Measurements from ENCODE around the gene LDLRAD4. TPM values are rescaled to one million over a fixed set of nuclear protein-coding genes. Genes with fewer than 3 reads are reported as not detected.

LDLRAD4 gene
- total and polyA plus RNA-seq, 5 donors from 2014 or later: 42.4 to 207 (median 49.8) TPM

GRCh38 chr18:13587001-13587400 lies 368.4 kb downstream of the LDLRAD4 start:
- Histone ChIP-seq H3K27me3 (ENCODE audit: control insufficient read depth, insufficient read depth, low read length) (no peaks in the 10 kb centered on the region), H3K27ac (ENCODE audit: insufficient read depth, low read length, poor library complexity, severe bottlenecking) (no peak overlapping the region), H3K4me3 (ENCODE audit: low read depth, low read length) (no peak overlapping the region), H3K9me3 (ENCODE audit: control insufficient read depth in 2 of 2, low read length in 2 of 2) (no peaks in the 10 kb centered on the region), H3K36me3 (ENCODE audit: control insufficient read depth, insufficient read depth, low read length) (peaks cover 16% of the 10 kb centered on the region), H3K4me1 (ENCODE audit: control insufficient read depth, insufficient read depth, low read length, poor library complexity, severe bottlenecking) (peaks cover 20% of the 10 kb centered on the region)
- H3K27ac Mint-ChIP-seq: peak overlapping the region in 2 of 3 donors; percentile 36 to 75
- peaks cover 0 to 5% (median 0%) of the 10 kb centered on the region in 7 donors for H3K9me3 Mint-ChIP-seq
- H3K4me3 Mint-ChIP-seq: no peak overlapping the region
- peaks cover 19 to 84% (median 67%) of the 10 kb centered on the region in 4 donors for H3K4me1 Mint-ChIP-seq
- DNase-seq: no peak
- ATAC-seq (ENCODE audit: low read depth in 2 of 2): no peak
- no peaks in the 10 kb centered on the region for H3K27me3 Mint-ChIP-seq
- peaks cover 20% of the 10 kb centered on the region for H3K36me3 Mint-ChIP-seq

- H3K27me3 ChIP-seq (ENCODE audit: control insufficient read depth, insufficient read depth, low read length): no peaks in the 10 kb centered on the region
- H3K4me3 Mint-ChIP-seq: no peak overlapping the region
- no peak overlapping the region for H3K27ac ChIP-seq (ENCODE audit: insufficient read depth, low read length, poor library complexity, severe bottlenecking)
Measured at GRCh38 chr18:13587477-13587876, 368.9 kb downstream of the LDLRAD4 start.

GRCh38 chr18:13587937-13588336 lies 369.4 kb downstream of the LDLRAD4 start:
- peak overlapping the region in 2 of 3 donors; percentile 2 to 53 for H3K27ac Mint-ChIP-seq
- H3K9me3 Mint-ChIP-seq: peaks cover 0 to 8% (median 0%) of the 10 kb centered on the region in 7 donors
- no peaks in the 10 kb centered on the region for H3K9me3 ChIP-seq (ENCODE audit: control insufficient read depth in 2 of 2, low read length in 2 of 2)
- no peaks in the 10 kb centered on the region for H3K27me3 Mint-ChIP-seq
- peaks cover 21% of the 10 kb centered on the region for H3K4me1 ChIP-seq (ENCODE audit: control insufficient read depth, insufficient read depth, low read length, poor library complexity, severe bottlenecking)
- H3K4me3 Mint-ChIP-seq: peak overlapping the region in 1 of 4 donors; percentile 1
- no peak overlapping the region for H3K4me3 ChIP-seq (ENCODE audit: low read depth, low read length)
- H3K27ac ChIP-seq (ENCODE audit: insufficient read depth, low read length, poor library complexity, severe bottlenecking): no peak overlapping the region
- peaks cover 24 to 88% (median 69%) of the 10 kb centered on the region in 4 donors for H3K4me1 Mint-ChIP-seq
- H3K36me3 Mint-ChIP-seq: peaks cover 20% of the 10 kb centered on the region
- peaks cover 16% of the 10 kb centered on the region for H3K36me3 ChIP-seq (ENCODE audit: control insufficient read depth, insufficient read depth, low read length)
- DNase-seq: no peak
- H3K27me3 ChIP-seq (ENCODE audit: control insufficient read depth, insufficient read depth, low read length): no peaks in the 10 kb centered on the region
- ATAC-seq (ENCODE audit: low read depth in 2 of 2): no peak

More at GRCh38 chr18:13587477-13587876, 368.9 kb downstream of the LDLRAD4 start:
- Histone ChIP-seq H3K9me3 (ENCODE audit: control insufficient read depth in 2 of 2, low read length in 2 of 2) (no peaks in the 10 kb centered on the region), H3K36me3 (ENCODE audit: control insufficient read depth, insufficient read depth, low read length) (peaks cover 16% of the 10 kb centered on the region), H3K4me3 (ENCODE audit: low read depth, low read length) (no peak overlapping the region), H3K4me1 (ENCODE audit: control insufficient read depth, insufficient read depth, low read length, poor library complexity, severe bottlenecking) (peaks cover 21% of the 10 kb centered on the region)
- Mint-ChIP-seq H3K27me3 (no peaks in the 10 kb centered on the region), H3K4me1 (peaks cover 24 to 87% (median 69%) of the 10 kb centered on the region in 4 donors), H3K27ac (peak overlapping the region; percentile 2 to 75 (median 53)), H3K36me3 (peaks cover 20% of the 10 kb centered on the region), H3K9me3 (peaks cover 0 to 8% (median 0%) of the 10 kb centered on the region in 7 donors)
- DNase-seq (no peak), ATAC-seq (ENCODE audit: low read depth in 2 of 2) (no peak)

DNA sequence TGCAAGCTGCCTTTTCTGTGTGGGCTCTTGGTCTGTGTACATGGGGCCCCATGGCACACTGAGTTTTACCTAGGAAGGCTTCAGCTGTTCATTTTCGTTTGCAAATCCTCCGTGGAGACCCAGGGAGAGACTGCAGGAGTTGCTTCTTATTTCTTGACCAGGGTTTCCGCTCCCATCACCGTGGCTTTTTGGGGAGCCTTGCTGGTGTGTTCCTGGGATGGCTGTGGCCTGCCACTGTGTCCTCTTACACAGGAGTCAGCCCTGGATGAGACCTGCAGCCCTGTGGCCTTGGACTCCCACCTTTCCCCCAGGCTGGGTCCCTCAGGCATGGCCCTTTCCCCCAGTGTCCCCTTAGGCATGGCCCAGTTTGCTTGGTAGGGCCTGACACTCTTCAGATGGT lies 370.8 kb downstream of the LDLRAD4 start:
- Mint-ChIP-seq H3K4me3 (peak overlapping the region in 1 of 4 donors; percentile 65), H3K27ac (peak overlapping the region; percentile 67 to 76 (median 70)), H3K27me3 (no peaks in the 10 kb centered on the region), H3K36me3 (peaks cover 25% of the 10 kb centered on the region), H3K4me1 (peaks cover 28 to 89% (median 71%) of the 10 kb centered on the region in 4 donors), H3K9me3 (peaks cover 0 to 9% (median 1%) of the 10 kb centered on the region in 7 donors)
- H3K4me3 ChIP-seq (ENCODE audit: low read depth, low read length): no peak overlapping the region
- no peaks in the 10 kb centered on the region for H3K27me3 ChIP-seq (ENCODE audit: control insufficient read depth, insufficient read depth, low read length)
- H3K4me1 ChIP-seq (ENCODE audit: control insufficient read depth, insufficient read depth, low read length, poor library complexity, severe bottlenecking): peaks cover 21% of the 10 kb centered on the region
- no peaks in the 10 kb centered on the region for H3K9me3 ChIP-seq (ENCODE audit: control insufficient read depth in 2 of 2, low read length in 2 of 2)
- DNase-seq (no peak), ATAC-seq (ENCODE audit: low read depth in 2 of 2) (no peak)
- peaks cover 12% of the 10 kb centered on the region for H3K36me3 ChIP-seq (ENCODE audit: control insufficient read depth, insufficient read depth, low read length)
- H3K27ac ChIP-seq (ENCODE audit: insufficient read depth, low read length, poor library complexity, severe bottlenecking): no peak overlapping the region

DNA sequence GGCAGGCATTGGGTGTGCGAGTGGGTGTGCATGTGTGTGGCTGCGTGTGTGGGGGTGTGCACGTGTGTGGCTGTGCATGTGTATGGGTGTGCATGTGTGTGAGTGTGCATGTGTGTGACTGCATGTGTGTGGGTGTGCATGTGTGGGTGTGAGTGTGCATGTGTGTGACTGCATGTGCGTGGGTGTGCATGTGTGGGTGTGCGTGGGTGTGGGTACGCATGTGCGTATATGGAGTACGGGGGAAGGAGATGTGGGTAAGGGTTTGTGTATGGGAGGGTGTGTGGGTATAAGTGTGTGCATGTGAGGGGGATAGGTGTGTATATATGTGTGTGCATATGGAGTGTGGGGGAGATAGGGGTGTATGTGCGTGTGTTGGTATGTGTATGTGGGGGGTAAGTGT lies 371.4 kb downstream of the LDLRAD4 start:
- Histone ChIP-seq H3K4me1 (ENCODE audit: control insufficient read depth, insufficient read depth, low read length, poor library complexity, severe bottlenecking) (peaks cover 21% of the 10 kb centered on the region), H3K36me3 (ENCODE audit: control insufficient read depth, insufficient read depth, low read length) (peaks cover 6% of the 10 kb centered on the region), H3K27ac (ENCODE audit: insufficient read depth, low read length, poor library complexity, severe bottlenecking) (no peak overlapping the region), H3K27me3 (ENCODE audit: control insufficient read depth, insufficient read depth, low read length) (no peaks in the 10 kb centered on the region), H3K9me3 (ENCODE audit: control insufficient read depth in 2 of 2, low read length in 2 of 2) (peaks cover 0 to 2% of the 10 kb centered on the region in 2 experiments), H3K4me3 (ENCODE audit: low read depth, low read length) (no peak overlapping the region)
- peaks cover 28 to 83% (median 66%) of the 10 kb centered on the region in 4 donors for H3K4me1 Mint-ChIP-seq
- H3K27me3 Mint-ChIP-seq: no peaks in the 10 kb centered on the region
- H3K4me3 Mint-ChIP-seq: peak overlapping the region in 1 of 4 donors; percentile 65
- DNase-seq: no peak
- H3K27ac Mint-ChIP-seq: peak overlapping the region in 1 of 3 donors; percentile 76
- H3K36me3 Mint-ChIP-seq: peaks cover 25% of the 10 kb centered on the region
- no peak for ATAC-seq (ENCODE audit: low read depth in 2 of 2)
- H3K9me3 Mint-ChIP-seq: peaks cover 0 to 9% (median 4%) of the 10 kb centered on the region in 7 donors

DNA sequence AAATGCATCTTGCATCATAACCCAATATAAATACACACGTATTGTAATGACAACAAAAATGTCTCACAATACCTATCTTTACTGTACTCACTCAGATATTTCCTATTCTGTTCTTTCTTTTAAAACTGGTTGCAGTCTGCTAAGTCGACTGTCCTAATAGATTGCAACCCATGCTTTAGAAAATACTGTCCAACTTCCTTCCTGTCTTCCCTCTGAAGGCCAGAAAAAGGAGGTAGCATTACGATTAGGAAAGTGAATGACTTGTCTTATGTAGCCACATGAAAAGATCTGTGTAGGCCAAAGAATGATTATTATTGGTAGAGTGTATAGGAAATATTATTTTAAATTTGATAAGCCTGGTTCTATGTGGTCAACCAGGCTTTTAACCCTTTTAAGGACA lies 373.7 kb downstream of the LDLRAD4 start:
- Mint-ChIP-seq H3K9me3 (peaks cover 1 to 32% (median 20%) of the 10 kb centered on the region in 7 donors), H3K27me3 (no peaks in the 10 kb centered on the region), H3K4me1 (peaks cover 41 to 62% (median 50%) of the 10 kb centered on the region in 4 donors), H3K27ac (peak overlapping the region in 2 of 3 donors; percentile 65 to 72), H3K4me3 (peak overlapping the region in 1 of 4 donors; percentile 23), H3K36me3 (peaks cover 36% of the 10 kb centered on the region)
- Histone ChIP-seq H3K4me3 (ENCODE audit: low read depth, low read length) (no peak overlapping the region), H3K27ac (ENCODE audit: insufficient read depth, low read length, poor library complexity, severe bottlenecking) (no peak overlapping the region), H3K36me3 (ENCODE audit: control insufficient read depth, insufficient read depth, low read length) (peaks cover 2% of the 10 kb centered on the region), H3K27me3 (ENCODE audit: control insufficient read depth, insufficient read depth, low read length) (no peaks in the 10 kb centered on the region), H3K4me1 (ENCODE audit: control insufficient read depth, insufficient read depth, low read length, poor library complexity, severe bottlenecking) (peaks cover 19% of the 10 kb centered on the region), H3K9me3 (ENCODE audit: control insufficient read depth in 2 of 2, low read length in 2 of 2) (peaks cover 21 to 22% of the 10 kb centered on the region in 2 experiments)
- DNase-seq: no peak
- no peak for ATAC-seq (ENCODE audit: low read depth in 2 of 2)

DNA sequence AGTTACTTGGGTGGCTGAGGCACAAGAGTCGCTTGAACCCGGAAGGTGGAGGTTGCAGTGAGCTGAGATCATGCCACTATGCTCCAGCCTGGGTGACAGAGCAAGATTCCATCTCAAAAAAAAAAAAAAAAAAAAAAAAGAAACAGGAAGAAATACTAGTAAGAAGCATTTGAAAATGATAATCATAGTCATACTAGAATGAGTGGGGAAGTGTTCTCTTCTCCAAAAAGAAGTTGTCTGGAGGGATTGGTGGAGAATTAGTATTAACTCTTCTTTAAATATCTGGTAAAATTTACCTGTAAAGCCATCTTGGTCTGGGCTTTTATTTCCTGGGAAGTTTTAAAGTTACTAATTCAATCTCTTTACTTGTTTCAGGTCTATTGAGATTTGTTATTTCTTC lies 376.0 kb downstream of the LDLRAD4 start:
- Histone ChIP-seq H3K27ac (ENCODE audit: insufficient read depth, low read length, poor library complexity, severe bottlenecking) (no peak overlapping the region), H3K36me3 (ENCODE audit: control insufficient read depth, insufficient read depth, low read length) (peaks cover 14% of the 10 kb centered on the region), H3K4me3 (ENCODE audit: low read depth, low read length) (no peak overlapping the region), H3K9me3 (ENCODE audit: control insufficient read depth in 2 of 2, low read length in 2 of 2) (peaks cover 33 to 37% of the 10 kb centered on the region in 2 experiments), H3K4me1 (ENCODE audit: control insufficient read depth, insufficient read depth, low read length, poor library complexity, severe bottlenecking) (peaks cover 15% of the 10 kb centered on the region), H3K27me3 (ENCODE audit: control insufficient read depth, insufficient read depth, low read length) (no peaks in the 10 kb centered on the region)
- Mint-ChIP-seq H3K9me3 (peaks cover 2 to 48% (median 21%) of the 10 kb centered on the region in 7 donors), H3K27ac (no peak overlapping the region), H3K27me3 (no peaks in the 10 kb centered on the region), H3K36me3 (peaks cover 41% of the 10 kb centered on the region), H3K4me3 (no peak overlapping the region), H3K4me1 (peaks cover 39 to 51% (median 48%) of the 10 kb centered on the region in 4 donors)
- no peak for ATAC-seq (ENCODE audit: low read depth in 2 of 2)
- no peak for DNase-seq

- DNase-seq (peak in 1 of 3 donors; percentile 31), ATAC-seq (ENCODE audit: low read depth in 2 of 2) (no peak)
- H3K27ac Mint-ChIP-seq: no peak overlapping the region
- H3K4me1 ChIP-seq (ENCODE audit: control insufficient read depth, insufficient read depth, low read length, poor library complexity, severe bottlenecking): peaks cover under 1% of the 10 kb centered on the region
- H3K27ac ChIP-seq (ENCODE audit: insufficient read depth, low read length, poor library complexity, severe bottlenecking): no peak overlapping the region
- H3K36me3 ChIP-seq (ENCODE audit: control insufficient read depth, insufficient read depth, low read length): peaks cover 14% of the 10 kb centered on the region
- peaks cover 22 to 52% (median 31%) of the 10 kb centered on the region in 4 donors for H3K4me1 Mint-ChIP-seq
- H3K27me3 ChIP-seq (ENCODE audit: control insufficient read depth, insufficient read depth, low read length): no peaks in the 10 kb centered on the region
- H3K9me3 ChIP-seq (ENCODE audit: control insufficient read depth in 2 of 2, low read length in 2 of 2): peaks cover 33 to 37% of the 10 kb centered on the region in 2 experiments
- H3K36me3 Mint-ChIP-seq: peaks cover 45% of the 10 kb centered on the region
- H3K9me3 Mint-ChIP-seq: peaks cover 2 to 48% (median 21%) of the 10 kb centered on the region in 7 donors
- H3K4me3 ChIP-seq (ENCODE audit: low read depth, low read length): no peak overlapping the region
- no peaks in the 10 kb centered on the region for H3K27me3 Mint-ChIP-seq
- H3K4me3 Mint-ChIP-seq: no peak overlapping the region
Measured at GRCh38 chr18:13597068-13597467, 378.5 kb downstream of the LDLRAD4 start.
